ENCODE measurements around the gene HTRA1.

Gene HTRA1

GRCh38 chr10:122435212-122435827 lies 26.0 kb upstream of the HTRA1 start:
- DNase-seq (ENCODE audit: low spot score), result peak; percentile 48
- CTCF ChIA-PET, result interaction anchor here (0.6 to 2.8 kb wide), 18 partner anchors 11 to 184 kb away, joined by 3 to 21 read pairs (median 4); partner anchors contain the start of gene PLEKHA1
- POLR2A ChIA-PET (ENCODE audit: low non-redundant PET), result no interaction called here

GRCh38 chr10:122441961-122442360 lies 19.4 kb upstream of the HTRA1 start:
- ChIA-PET POLR2A (ENCODE audit: low non-redundant PET) (no interaction called here), CTCF (interaction anchor here (0.6 to 1.3 kb wide), 3 partner anchors 46 to 496 kb away, joined by 3 to 7 read pairs (median 4); no protein-coding TSS in a partner anchor)
- TF ChIP-seq CTCF (conservative IDR thresholded peaks at IDR 0.05; ENCODE audit: low read depth), result no peak
- DNase-seq (ENCODE audit: low spot score), result peak; percentile 84
- no peak overlapping the region for H3K27ac ChIP-seq

More at GRCh38 chr10:122435212-122435827, 26.0 kb upstream of the HTRA1 start:
- no peak overlapping the region for H3K27ac ChIP-seq
- peak; percentile 60 for TF ChIP-seq CTCF (conservative IDR thresholded peaks at IDR 0.05; ENCODE audit: low read depth)

- no peak for DNase-seq (ENCODE audit: low spot score)
- TF ChIP-seq CTCF (conservative IDR thresholded peaks at IDR 0.05; ENCODE audit: low read depth), result no peak
- H3K27ac ChIP-seq, result no peak overlapping the region
- CTCF ChIA-PET, result interaction anchor here (0.8 kb wide), 1 partner anchor 138 kb away, joined by 3 read pairs; no protein-coding TSS in a partner anchor
- POLR2A ChIA-PET (ENCODE audit: low non-redundant PET), result no interaction called here
Observed at GRCh38 chr10:122445469-122445868, 15.9 kb upstream of the HTRA1 start.

- DNase-seq (ENCODE audit: low spot score), result no peak
- CTCF ChIA-PET, result interaction anchor here (0.8 kb wide), 1 partner anchor 138 kb away, joined by 3 read pairs; no protein-coding TSS in a partner anchor
- TF ChIP-seq CTCF (conservative IDR thresholded peaks at IDR 0.05; ENCODE audit: low read depth), result no peak
- POLR2A ChIA-PET (ENCODE audit: low non-redundant PET), result no interaction called here
- no peak overlapping the region for H3K27ac ChIP-seq
Observed at GRCh38 chr10:122445904-122446303, 15.4 kb upstream of the HTRA1 start.

GRCh38 chr10:122446668-122447423 lies 14.5 kb upstream of the HTRA1 start:
- ChIA-PET CTCF (interaction anchor here (1.2 kb wide), 1 partner anchor 11 kb away, joined by 4 read pairs; no protein-coding TSS in a partner anchor), POLR2A (ENCODE audit: low non-redundant PET) (no interaction called here)
- no peak for TF ChIP-seq CTCF (conservative IDR thresholded peaks at IDR 0.05; ENCODE audit: low read depth)
- DNase-seq (ENCODE audit: low spot score), result no peak
- no peak overlapping the region for H3K27ac ChIP-seq

- ChIA-PET CTCF (no interaction called here), POLR2A (ENCODE audit: low non-redundant PET) (no interaction called here)
- no peak overlapping the region for H3K27ac ChIP-seq
- TF ChIP-seq CTCF (conservative IDR thresholded peaks at IDR 0.05; ENCODE audit: low read depth), result no peak
- DNase-seq (ENCODE audit: low spot score), result no peak
Observed at GRCh38 chr10:122448600-122448999, 12.8 kb upstream of the HTRA1 start.

Data from RWPE1 (cell line).